Mammary epithelial cell (primary cell): Measurements from ENCODE around the gene EIF1AD.

Experiments used
- EZH2 ChIP-seq: IDR thresholded peaks from 2 replicates; pipeline ENCODE4 v1.6.1; 2012; ENCODE audit warnings: low read length, inconsistent platforms, borderline replicate concordance
- TF ChIP-seq, protein P1 (sequence below), 2 donors: IDR thresholded peaks in 1 of 2; conservative IDR thresholded peaks in 1 of 2; 2 replicates each; pipeline ENCODE4 v1.5.1; 2011 to 2012; ENCODE audit warnings: inconsistent platforms in 2 of 2, low read length in 2 of 2, mild to moderate bottlenecking in 2 of 2, control low read depth in 1 of 2, low read depth in 1 of 2; ENCODE audit not compliant: insufficient read depth in 1 of 2; ENCODE audit errors: extremely low read depth in 1 of 2

GRCh38 chr11:65988791-65989592 is 13.0 kb downstream of the EIF1AD start:
- TF ChIP-seq, protein P1, sequence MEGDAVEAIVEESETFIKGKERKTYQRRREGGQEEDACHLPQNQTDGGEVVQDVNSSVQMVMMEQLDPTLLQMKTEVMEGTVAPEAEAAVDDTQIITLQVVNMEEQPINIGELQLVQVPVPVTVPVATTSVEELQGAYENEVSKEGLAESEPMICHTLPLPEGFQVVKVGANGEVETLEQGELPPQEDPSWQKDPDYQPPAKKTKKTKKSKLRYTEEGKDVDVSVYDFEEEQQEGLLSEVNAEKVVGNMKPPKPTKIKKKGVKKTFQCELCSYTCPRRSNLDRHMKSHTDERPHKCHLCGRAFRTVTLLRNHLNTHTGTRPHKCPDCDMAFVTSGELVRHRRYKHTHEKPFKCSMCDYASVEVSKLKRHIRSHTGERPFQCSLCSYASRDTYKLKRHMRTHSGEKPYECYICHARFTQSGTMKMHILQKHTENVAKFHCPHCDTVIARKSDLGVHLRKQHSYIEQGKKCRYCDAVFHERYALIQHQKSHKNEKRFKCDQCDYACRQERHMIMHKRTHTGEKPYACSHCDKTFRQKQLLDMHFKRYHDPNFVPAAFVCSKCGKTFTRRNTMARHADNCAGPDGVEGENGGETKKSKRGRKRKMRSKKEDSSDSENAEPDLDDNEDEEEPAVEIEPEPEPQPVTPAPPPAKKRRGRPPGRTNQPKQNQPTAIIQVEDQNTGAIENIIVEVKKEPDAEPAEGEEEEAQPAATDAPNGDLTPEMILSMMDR (conservative IDR thresholded peaks at IDR 0.05 in 1 of 2, IDR thresholded peaks at IDR 0.05 in 1 of 2; ENCODE audit: extremely low read depth in 1 of 2, insufficient read depth in 1 of 2, low read depth in 1 of 2, low read length in 2 of 2): peak; percentile 87 to 100
- no peak for TF ChIP-seq EZH2
